GM12892 (cell line): ENCODE data around the gene TNRC18.

Source experiments
- POLR2AphosphoS5 ChIP-seq: IDR thresholded peaks from 2 replicates; pipeline ENCODE4 v1.6.1; 2011; ENCODE audit warnings: low read depth, low read length, control low read depth
- TAF1 ChIP-seq: IDR thresholded peaks from 2 replicates; pipeline ENCODE4 v1.6.1; 2011; ENCODE audit warnings: low read depth, mild to moderate bottlenecking, control low read depth, low read length, borderline replicate concordance

DNA sequence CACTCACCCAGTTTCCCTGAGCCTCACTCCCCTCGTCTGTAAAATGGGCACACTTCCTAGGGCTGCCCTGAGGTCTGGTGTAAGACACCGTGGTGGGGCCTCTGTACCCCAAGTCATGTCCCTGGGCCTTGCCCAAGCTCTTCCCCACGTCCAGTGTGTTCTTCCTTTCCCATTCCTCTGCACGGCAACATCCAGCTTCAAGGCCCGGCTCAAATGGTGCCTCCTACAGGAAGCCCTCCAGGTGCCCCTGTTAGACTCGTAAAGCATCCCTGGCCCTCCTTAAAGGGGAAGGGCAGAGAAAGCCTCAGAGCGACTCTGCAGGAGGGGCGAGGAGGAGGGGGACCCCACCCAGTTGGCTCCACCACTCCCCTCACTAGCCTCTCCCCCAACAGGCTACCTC lies 132.3 kb downstream of the TNRC18 start:
- no peak for TF ChIP-seq POLR2AphosphoS5
- TF ChIP-seq TAF1 = no peak
